Measurements from ENCODE around the gene APLF. TPM values are rescaled to one million over a fixed set of nuclear protein-coding genes. Genes with fewer than 3 reads are reported as not detected.

Gene APLF
- total RNA-seq, 1 experiment from 2014 or later = 2.4 TPM

DNA sequence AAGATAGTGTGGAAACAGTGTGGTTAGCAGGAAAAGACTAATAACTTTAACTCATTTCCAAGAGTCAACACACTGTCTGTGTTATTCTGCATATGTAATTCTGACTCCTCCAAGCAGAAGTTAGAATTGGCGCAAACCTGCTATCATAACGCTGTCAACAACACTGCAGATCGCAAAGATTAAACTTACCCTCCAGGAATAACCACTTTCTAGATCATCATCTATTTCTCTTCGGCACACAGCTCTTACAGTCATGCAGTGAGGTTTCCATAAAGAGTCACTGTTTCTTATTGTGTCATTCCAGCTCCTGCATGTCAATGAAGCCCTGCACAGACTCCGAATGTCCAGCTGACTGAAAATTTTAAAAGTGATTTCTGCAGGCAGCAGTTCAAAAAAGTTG lies 2.7 kb upstream of the APLF start:
- CTCF ChIA-PET = interaction anchor here (0.7 kb wide), 1 partner anchor 1884 kb away, joined by 5 read pairs; no protein-coding TSS in a partner anchor
- H3K4me2 ChIP-seq (ENCODE audit: low read length) = no peak overlapping the region
- H3K27me3 ChIP-seq (ENCODE audit: low read length) = no peaks in the 10 kb centered on the region
- no peaks in the 10 kb centered on the region for H3F3A ChIP-seq (ENCODE audit: low read length, unreplicated experiment)
- H4K20me1 ChIP-seq (ENCODE audit: low read length) = no peaks in the 10 kb centered on the region
- POLR2A ChIA-PET (ENCODE audit: unreplicated experiment) = interaction anchor here (0.6 kb wide), 2 partner anchors 24 to 201 kb away, joined by 3 read pairs; no protein-coding TSS in a partner anchor
- no peak for TF ChIP-seq EZH2phosphoT487 (IDR thresholded peaks at IDR 0.05; ENCODE audit: borderline replicate concordance, low read length)
- TF ChIP-seq EZH2 (IDR thresholded peaks at IDR 0.05; ENCODE audit: low read length, unreplicated experiment) = no peak
- TF ChIP-seq, protein P1, sequence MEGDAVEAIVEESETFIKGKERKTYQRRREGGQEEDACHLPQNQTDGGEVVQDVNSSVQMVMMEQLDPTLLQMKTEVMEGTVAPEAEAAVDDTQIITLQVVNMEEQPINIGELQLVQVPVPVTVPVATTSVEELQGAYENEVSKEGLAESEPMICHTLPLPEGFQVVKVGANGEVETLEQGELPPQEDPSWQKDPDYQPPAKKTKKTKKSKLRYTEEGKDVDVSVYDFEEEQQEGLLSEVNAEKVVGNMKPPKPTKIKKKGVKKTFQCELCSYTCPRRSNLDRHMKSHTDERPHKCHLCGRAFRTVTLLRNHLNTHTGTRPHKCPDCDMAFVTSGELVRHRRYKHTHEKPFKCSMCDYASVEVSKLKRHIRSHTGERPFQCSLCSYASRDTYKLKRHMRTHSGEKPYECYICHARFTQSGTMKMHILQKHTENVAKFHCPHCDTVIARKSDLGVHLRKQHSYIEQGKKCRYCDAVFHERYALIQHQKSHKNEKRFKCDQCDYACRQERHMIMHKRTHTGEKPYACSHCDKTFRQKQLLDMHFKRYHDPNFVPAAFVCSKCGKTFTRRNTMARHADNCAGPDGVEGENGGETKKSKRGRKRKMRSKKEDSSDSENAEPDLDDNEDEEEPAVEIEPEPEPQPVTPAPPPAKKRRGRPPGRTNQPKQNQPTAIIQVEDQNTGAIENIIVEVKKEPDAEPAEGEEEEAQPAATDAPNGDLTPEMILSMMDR (conservative IDR thresholded peaks at IDR 0.05; ENCODE audit: low read depth, low read length) = no peak
- ATAC-seq = no peak
- no peaks in the 10 kb centered on the region for H3K9me2 ChIP-seq (replicated peaks; ENCODE audit: low read length)
- BruUV-seq (replicated peaks) = no TSS peak
- H3K79me2 ChIP-seq (ENCODE audit: low read length) = peaks cover 8% of the 10 kb centered on the region; the same call in 1 of the 2 replicates
- no peak overlapping the region for H3K9ac ChIP-seq (ENCODE audit: low read length)
- no peak overlapping the region for H3K4me3 ChIP-seq (ENCODE audit: low read length)
- H2AFZ ChIP-seq (ENCODE audit: low read length) = no peak overlapping the region
- intact Hi-C loops (cut with micrococcal nuclease) = loop anchor here (5.0 kb wide), 2 partner anchors 443 to 463 kb away; no protein-coding TSS in a partner anchor
- DNase-seq = no peak
- H3K4me1 ChIP-seq (ENCODE audit: insufficient read depth, low read length) = peaks cover 28% of the 10 kb centered on the region
- H3K36me3 ChIP-seq (ENCODE audit: low read depth, low read length) = no peaks in the 10 kb centered on the region
- no peak overlapping the region for H3K27ac ChIP-seq (ENCODE audit: low read length)
- H3K9me3 ChIP-seq (ENCODE audit: low read length) = no peaks in the 10 kb centered on the region

DNA sequence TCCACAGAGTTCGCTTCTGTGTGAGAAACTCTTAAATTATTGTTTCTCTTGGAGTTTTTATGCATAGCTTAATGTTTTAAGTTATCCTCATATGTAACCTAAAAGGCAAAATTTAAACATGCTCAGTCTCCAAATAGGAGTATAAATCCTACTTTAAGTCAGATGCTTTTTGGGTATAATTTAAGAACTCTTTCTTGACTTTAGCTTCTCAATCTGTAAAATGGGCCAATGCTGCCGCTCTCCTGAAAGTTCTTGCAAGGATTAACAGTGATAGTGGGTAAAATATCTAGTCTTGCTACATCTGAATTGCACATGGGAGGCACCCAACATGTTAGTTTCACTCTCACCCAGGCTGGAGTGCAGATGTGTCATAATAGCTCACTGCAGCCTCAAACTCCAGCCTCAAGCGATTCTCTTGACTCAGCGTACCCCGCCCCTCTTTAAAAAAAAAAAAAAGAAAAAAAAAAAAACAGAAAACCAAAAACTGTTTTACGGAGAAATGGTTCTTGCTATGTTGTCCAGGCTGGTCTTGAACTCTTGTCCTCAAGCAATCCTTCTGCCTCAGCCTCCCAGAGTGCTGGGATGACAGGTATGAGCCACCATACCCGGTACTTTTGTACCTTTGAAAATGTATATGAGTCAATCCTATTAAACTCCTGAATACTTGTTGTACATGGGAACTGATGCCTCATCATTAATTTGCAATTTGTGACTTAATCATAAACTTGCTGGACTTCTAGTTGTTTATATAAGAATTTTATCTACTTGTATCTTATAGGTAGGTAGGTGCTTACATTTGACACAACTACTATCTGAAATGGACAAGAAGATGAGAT lies 2.1 kb upstream of the APLF start:
- ChIA-PET POLR2A (ENCODE audit: unreplicated experiment) (interaction anchor here (0.6 kb wide), 3 partner anchors 23 to 523 kb away, joined by 3 read pairs; no protein-coding TSS in a partner anchor), CTCF (interaction anchor here (0.7 to 1.9 kb wide), 5 partner anchors 22 to 1885 kb away, joined by 3 to 6 read pairs (median 3); no protein-coding TSS in a partner anchor)
- Histone ChIP-seq H3K4me1 (ENCODE audit: insufficient read depth, low read length) (peaks cover 35% of the 10 kb centered on the region), H3K4me2 (ENCODE audit: low read length) (peak overlapping the region; percentile 83), H2AFZ (ENCODE audit: low read length) (no peak overlapping the region), H4K20me1 (ENCODE audit: low read length) (no peaks in the 10 kb centered on the region), H3K9me2 (replicated peaks; ENCODE audit: low read length) (no peaks in the 10 kb centered on the region), H3F3A (ENCODE audit: low read length, unreplicated experiment) (no peaks in the 10 kb centered on the region), H3K79me2 (ENCODE audit: low read length) (peaks cover 8% of the 10 kb centered on the region; the same call in 1 of the 2 replicates), H3K36me3 (ENCODE audit: low read depth, low read length) (no peaks in the 10 kb centered on the region), H3K27me3 (ENCODE audit: low read length) (no peaks in the 10 kb centered on the region), H3K9ac (ENCODE audit: low read length) (no peak overlapping the region), H3K4me3 (ENCODE audit: low read length) (peak overlapping the region; percentile 86; the same call in 1 of the 2 replicates), H3K27ac (ENCODE audit: low read length) (peak overlapping the region; percentile 49; the same call in 1 of the 2 replicates), H3K9me3 (ENCODE audit: low read length) (no peaks in the 10 kb centered on the region)
- peak; percentile 43 for DNase-seq
- TF ChIP-seq EZH2phosphoT487 (IDR thresholded peaks at IDR 0.05; ENCODE audit: borderline replicate concordance, low read length) (no peak), EZH2 (IDR thresholded peaks at IDR 0.05; ENCODE audit: low read length, unreplicated experiment) (no peak)
- TF ChIP-seq, protein P1 (conservative IDR thresholded peaks at IDR 0.05; ENCODE audit: low read depth, low read length) = no peak
- intact Hi-C loops (cut with micrococcal nuclease) = loop anchor here (5.0 kb wide), 2 partner anchors 442 to 462 kb away; no protein-coding TSS in a partner anchor
- BruUV-seq (replicated peaks) = no TSS peak
- no peak for ATAC-seq
